ENCODE measurements around the gene LRP2.
A peak's percentile ranks its signal among the peaks of the same experiment; 100 is the strongest.
"Not testable (repeated sequence)": the region's sequence is repeated elsewhere in the genome, so short reads cannot be mapped to it uniquely, and the experiment has no call there.

The LRP2 gene

DNA sequence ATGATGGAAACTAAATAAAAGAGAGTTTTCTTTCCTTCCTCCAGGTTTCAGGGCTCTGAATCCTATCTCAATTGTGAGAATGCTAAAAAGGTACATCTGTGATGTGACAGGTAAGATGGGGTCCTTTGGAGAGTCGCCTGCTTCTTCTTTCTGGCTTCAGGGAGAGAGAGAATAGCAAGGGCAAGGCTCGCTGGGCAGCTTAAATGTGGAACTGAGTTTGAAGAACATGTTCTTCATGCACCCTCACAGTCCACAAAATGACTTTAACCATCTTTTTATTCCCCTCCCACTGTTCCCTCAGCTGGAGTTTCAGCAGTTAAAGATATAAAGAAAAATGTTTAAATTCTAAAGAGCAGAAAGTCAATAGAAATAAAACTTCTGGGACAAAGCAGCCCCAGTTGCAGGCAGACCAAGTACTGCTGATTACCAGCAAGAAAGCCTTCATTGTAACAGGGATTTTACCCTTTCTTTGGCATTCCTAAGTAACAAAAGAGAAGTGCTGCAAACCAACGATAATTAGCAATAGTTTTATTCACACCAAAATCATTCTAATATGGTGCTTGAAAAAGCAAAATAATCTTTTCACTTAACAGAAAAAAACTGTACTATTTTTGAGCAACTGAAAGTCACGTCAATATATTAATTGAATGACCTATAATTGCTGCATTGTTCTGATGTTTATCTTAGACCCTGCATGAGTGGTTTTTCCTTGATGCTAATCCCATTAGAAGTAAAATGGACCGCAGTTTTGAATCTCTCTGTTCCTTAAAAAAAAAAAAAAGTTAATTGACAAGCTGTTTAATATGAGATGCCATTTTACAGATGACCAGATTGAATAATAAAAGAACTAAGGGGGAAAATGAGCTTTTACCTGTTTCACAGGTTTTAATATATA is 61.5 kb downstream of the LRP2 start:
- DNase-seq = no peak

DNA sequence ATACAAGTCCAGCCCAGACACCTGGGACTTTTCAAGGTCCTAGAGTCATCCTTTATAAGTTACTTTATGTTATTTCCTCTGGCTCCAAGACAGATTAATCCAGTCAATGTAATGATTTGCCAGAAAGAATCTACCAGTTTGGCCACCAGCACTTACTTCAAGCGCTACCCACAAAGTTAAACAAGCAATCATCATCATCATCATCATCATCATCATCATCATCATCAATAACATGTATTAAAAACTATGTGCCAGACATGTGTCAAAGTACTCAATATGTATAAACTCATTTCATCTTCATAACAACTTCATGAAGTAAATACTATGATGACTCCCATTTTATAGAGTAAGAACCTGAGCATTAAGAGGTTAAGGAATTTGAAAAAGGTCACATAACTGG is 64.3 kb downstream of the LRP2 start:
- DNase-seq = no peak

DNA sequence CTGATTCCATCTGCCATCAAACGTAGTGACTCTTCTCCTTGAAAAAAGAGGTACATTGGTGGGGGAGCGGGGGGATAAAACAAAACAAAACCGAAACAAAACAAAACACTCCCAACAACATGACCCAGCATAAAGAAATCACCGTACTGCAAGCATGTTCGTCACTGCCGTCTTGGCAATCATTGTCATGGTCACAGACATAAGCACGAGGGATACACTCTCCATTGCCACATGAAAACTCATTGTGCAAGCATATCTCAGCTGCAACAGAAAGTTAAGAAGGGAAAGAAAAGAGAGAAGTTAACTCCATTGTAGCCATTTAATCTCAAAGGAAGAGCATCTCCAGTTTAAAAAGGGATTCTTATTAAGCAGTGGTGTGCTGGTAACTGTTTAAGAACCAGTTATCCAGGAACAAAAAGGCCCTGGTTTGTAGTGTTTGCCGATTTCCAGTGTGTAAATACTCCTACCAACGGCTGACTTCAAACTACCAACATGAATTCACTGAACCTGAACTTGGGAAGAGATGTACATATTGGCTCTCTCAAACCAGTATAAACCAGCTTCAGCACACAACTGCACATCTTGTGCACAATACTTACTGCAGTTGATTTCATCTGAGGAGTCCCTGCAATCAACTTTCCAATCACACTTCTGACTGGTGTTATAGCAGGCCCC is 68.2 kb downstream of the LRP2 start:
- no peak for DNase-seq

DNA sequence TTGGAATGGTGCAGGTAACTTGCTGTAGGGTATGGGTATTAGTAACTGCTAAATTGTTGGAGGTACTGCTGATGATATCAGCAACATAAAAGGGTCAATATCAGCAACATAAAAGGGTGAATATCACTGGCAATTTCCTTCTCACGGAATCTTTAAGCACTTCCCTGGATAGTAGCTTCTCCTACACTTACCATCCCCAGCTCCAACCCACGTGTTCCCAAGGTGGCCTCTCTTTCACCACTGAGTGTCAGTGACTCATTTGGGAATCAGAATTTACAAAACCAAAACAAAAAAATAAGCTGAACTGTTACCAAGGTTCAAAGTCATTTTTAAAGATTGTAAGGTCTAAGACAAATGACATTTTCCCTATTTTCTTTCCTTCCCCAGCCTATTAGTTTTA is 70.8 kb downstream of the LRP2 start:
- DNase-seq = no peak

DNA sequence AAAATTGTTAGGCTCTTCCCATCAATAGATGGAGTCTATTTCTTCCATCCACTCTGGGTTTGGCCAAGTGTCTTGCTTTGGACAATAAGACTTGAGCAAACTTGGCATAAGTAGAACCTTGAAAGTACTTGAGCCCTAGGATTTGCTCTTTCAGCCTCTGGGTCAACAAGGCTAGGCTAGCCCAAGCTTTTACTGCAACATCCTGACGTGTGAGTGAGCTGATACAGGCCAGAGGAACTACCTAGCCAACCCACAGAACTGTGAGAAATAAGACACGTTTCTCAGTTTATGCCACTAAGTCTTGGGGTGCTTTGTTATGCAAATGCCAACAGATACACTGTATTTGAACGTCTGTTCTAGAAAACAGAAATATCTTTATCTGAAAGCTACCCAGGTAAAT is 71.9 kb downstream of the LRP2 start:
- no peak for DNase-seq

DNA sequence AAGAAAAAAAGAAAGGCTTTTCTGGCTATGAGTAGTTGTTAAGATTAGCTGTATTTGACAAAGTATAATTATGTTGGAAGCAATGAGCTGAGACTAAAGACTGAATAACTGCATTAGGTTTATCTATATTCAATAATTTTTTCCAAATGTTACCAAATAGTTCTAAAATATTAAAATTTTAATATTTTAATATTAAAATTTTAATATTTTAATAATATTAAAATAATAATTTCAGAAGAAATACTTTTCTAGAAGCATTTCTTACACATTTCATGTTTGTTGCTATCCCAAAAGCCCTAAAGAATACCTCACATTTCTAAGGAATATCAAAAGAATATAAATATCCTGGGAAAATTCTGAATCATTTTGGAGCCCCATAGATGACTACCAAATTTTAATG is 74.7 kb downstream of the LRP2 start:
- no peak for DNase-seq

DNA sequence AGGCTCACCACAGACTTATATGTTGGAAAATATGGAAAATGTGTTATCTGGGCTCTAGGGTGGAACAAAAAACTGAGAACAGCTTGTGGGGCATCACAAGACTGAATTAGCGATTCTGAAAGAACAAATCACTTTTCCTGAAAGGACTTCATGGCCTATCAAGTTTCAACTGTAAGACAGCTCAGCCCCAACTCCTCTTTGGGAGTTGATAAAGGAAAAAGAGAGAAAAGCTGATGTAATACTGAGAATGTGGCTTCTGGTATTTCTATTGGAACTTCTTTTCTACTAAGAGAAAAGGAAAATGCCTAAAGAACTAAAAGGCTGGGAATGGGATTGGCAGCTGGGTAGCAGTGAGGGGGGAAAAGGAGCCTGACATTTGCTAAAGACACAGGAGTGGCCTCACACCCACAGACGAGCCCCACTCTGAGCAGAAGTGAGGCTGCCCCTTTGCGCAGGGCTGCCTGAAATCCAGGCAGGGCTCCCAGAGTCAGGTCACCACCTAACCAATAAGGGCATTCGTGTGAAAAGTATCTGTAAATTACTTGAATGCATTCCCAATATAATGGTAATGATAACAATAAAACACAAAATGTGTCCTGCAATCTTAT is 75.6 kb downstream of the LRP2 start:
- DNase-seq = no peak

DNA sequence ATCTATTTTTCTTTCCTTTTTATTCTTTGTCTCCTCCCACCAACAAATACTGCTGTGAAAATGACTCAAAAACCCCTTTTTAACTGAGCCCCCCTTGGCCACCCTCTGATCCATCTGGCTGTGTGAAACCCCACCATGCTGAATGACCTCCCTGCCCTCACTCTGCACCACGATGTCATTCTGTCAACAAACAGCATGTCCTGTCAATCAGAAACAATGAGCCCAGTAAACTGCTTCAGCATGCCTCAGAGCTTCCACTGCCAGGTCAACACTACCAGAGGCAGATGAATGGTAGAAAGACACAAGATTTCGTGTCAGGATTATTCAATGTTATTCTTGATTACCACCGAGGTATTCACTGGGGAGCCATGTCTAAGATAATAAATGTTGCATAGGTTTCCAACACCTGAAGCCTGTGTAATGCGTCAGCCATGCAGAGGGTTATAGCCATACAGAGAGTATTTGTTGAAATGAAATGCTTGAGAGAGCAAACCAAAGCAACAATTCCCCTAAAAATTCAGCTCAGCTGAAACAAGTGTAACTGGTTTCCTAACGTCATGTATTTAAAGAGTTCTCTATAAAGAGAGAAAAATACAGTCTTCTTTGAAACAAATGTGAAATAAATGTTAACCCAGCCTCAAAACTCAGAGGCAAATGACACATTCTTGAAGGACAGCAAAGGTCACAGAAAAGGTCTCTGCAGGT is 76.7 kb downstream of the LRP2 start:
- DNase-seq = no peak

DNA sequence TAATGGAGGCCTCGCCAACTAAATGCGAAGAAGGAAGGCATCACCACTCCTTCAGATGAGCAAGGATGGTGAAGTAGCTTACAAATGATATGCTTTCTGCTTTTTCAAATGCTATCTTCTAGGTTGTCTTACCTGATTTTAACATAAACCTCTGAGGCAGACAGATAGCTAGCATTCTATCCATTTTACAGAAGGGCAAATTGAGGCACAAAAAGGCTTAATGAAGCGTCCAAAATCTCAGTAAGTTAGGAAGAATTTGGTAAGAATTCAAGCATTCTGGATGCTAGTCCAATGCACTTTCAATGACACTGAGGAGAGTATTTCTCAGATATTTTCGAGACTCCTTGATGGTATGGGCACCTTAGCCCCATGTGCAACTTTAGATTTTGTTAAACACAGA is 81.8 kb downstream of the LRP2 start:
- DNase-seq = no peak

DNA sequence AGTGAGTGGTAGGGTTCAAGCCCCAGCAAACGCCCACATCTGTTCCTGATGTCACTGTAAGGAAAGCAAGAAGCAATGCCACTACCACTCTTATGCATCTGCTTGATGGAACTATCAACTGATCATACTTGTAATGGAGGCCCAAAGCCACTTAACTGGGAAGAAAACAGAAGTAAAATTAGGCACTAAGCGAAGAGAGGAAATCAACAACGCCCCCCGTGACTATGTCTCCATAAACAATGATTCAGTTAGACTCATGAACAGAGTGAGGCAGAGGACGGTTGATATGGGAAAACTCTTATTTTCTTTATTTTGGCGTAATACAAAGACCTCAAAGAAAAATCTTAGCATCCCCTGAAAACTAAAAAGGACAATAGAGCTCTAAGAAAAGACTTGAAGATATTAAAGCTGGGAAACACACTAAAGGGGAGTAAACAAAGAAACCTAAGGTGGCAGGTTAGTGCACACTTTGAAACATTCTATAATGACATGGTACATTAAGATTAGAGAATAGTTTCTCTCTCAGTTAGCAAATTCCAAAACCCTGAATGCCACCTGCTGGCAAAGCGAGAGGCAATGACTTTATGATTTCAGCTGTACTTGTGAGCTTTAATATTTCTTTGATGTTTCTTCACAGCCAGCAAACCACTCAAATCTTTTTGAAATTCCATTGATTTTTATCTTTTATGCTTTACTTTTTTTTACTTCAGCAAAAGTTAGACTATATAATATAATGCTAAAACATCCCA is 86.5 kb downstream of the LRP2 start:
- peak; percentile 8 for DNase-seq

DNA sequence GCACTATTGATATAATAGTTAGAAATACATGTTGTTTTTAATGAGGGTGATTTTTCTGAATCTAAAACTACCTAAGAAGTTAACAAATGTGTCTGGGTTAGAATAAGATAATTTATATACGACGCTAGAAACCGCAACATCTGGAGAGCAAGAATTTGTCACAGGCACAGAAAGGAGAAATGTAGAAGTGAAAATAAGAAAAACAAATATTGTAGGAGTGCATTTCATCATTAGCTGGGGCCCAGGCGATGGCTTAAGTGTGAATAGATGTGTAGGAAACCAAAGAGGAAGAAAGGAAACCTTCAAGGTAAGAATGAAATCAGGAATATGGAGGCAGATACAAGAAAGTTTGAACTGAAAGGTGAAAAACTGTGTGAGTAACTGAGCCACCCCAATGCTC is 90.3 kb downstream of the LRP2 start:
- DNase-seq = no peak

DNA sequence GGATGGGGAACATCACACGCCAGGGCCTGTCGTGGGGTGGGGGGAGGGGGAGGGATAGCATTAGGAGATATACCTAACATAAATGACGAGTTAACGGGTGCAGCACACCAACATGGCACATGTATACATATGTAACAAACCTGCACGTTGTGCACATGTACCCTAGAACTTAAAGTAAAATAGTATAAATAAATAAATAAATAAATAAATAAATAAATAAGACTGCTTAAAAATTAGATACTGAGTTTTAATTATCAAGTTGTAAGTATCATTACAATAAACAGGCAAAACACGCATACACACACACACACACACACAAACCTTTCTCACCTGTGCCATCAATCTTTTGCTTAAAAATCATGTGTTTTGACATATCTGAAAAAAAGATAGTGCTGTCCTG is 91.8 kb downstream of the LRP2 start:
- not testable (repeated sequence) for DNase-seq

DNA sequence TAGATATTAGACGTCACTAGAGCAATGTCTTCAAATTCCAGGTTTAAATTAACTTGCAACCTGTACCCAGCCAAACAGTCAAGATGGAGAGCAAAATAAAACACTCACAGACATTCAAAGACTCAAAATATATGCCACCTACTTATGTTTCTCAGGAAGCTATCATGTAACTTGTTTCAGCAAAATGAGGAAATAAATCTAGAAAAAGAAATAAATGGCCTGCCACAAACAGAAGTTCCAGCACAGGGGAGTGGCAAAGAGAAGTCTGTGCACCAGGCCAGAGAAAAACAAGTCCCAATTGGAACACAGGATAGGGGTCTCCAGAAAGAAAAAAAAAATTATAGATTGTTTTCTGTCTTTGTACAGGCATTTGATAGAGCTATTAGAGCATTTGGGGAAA is 96.7 kb downstream of the LRP2 start:
- no peak for DNase-seq

DNA sequence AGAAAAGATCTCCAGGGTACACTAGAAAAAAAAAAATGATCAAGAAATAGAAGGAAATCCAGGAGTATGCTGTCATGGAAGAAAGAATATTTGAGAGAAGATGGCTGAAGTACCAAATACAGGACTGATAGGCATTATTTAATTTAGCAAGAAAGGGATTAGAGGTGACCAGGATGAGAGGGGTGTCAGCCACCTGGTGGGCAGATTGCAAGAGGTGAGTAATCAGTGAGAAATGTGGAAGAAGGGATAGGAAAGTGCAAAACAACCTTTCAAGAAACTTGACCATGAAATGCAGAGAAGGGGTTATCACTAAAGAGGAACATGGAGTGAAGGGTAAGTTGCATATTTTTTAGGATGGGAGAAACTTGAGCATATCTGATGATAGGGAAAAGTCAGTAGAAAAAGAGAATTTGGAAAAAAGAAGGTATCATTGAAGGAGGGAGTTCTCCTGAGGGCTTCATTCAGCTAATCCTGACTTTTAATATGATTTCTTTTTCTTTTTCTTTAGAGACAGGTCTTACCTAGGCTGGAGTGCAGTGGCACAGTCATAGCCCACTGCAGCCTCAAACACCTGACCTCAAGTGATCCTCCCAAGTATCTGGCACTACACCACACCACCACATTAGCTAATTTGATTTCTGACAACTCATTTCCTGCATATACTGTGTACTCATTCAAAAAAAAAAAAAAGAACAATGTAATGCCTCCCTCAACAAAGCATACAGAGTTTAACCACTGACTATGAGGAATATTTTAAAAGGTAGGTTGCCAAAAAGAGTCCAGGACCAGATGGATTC is 101.3 kb downstream of the LRP2 start:
- DNase-seq = no peak

DNA sequence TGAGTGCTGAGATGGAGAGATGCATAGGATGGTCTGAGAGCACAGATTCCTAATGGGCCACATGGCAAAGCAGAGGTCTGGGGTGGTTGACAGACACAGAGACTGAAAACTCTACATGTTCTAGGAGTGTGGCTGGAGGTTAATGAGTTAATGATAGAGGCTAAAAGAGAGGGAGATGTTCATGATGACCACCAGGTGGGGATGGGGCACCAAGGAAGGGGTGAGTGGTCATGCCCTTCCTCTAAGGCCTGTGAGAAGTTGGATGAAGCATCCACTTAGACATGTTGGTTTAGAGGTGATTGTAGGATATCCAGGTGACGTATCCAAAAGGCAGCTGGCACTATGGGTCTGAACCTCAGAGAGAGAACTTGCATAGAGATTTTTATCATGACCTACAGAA is 102.1 kb downstream of the LRP2 start:
- DNase-seq = no peak

DNA sequence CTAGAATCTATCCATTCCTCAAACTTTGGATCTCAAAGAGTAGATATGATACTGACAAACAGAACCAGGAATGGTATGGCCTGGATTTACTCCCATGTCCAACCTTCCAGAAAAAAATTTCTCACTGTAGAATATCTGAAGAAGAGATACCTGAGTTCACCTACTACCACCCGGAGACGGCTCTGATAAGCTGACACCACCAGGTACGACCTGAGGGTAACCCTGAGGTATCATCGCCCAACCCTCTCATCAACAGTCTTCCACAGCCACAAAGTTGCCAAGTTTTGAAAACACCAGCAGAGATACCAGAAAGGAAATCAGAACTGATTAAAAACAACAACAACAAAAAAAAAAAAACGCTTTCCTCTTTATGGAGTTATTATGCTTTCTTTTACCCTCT is 102.9 kb downstream of the LRP2 start:
- DNase-seq = no peak

DNA sequence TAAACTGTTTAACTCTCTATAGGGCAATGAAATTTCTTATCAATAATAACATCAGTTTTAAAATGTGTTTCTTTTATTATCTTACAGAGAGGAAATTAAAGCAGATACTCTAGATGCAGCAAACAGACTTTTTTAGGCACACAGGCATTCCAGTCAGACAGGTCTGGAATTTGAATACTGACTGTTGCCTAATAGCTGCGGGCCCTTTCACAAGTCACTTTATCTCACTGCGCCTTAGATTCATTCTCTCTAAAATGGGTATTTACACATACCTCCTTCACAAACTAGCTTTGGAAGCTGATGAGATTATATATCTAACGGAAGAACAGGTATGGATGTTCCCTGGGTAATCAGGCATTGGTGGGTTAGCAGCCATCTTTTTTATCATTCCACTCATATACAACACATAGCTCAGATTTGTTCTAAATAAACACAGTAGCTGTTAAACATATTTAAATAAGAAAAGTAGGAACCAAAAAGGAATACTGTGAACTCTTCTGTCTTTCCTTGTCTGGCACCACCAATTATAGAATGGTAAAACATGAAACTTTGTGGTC is 104.2 kb downstream of the LRP2 start:
- no peak for DNase-seq

DNA sequence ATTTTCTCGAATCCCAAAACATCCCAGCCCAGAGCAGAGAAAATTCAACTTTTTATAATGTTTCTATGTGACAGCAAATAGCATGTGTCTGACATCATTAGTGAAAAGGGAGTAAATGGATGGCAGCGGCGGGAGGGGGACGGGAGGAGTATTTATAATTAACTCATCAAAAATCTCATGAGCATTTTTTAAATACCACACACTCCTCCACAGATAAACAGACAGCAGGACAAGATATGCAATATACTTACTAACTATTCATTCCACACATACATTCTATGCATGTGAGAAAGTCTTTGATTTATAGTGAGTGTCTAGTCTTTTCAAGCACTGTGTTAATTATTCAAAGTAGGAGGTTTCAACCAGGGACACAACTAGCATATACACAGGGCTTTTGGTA is 107.6 kb downstream of the LRP2 start:
- no peak for DNase-seq

DNA sequence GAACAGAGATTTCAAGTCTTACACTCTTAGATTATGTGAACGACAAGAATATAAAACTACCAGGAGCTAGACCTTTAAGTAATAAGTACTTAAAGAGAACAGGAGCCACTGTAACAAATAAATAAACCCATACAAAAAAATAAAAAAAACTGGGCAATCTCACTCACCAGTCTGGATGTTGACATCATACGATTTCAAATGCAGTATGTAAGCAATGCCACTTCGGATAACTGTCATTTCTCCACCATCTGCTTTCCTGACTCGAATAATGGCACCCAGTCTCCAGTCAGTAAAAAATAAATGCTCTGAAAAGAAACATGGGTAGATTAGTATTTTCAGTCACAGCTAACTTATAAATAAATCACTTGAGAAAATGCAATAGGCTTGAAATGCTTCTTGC is 115.1 kb downstream of the LRP2 start:
- no peak for DNase-seq

DNA sequence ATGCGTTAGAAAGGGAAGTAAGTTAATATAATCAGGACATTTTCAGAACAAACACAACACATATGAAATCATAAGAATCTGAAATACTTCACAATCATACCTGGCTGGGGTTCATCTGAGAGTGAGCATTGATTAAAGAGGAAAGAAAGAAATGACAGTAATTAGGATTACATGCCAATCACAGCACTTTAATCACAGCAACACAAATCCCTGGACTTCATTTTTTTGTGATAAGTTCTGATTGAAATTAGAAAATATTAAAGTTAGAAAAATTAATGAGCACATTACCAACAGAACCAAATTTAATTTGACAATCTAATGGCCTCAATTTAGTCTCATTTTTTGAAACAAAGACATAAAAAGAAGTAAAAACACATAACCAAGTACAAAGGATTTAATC is 121.9 kb downstream of the LRP2 start:
- DNase-seq = no peak

DNA sequence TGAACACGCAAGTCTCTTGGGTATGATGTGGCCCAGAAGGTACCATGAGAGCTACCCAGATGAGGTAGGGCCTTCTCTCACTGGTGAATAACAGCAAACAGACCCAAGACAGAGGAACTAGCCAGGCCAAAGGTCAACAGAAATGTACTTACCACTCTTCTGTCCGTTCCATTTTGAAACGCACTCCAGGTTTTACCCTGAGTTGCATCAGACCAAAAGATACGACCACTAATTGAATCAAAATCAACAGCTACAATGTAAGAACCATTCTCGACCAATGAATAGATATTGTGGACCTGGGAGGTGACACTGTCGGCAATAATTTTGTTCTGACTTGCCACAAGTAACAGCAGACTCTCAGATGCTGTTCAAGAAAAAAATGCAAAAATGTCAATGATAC is 124.4 kb downstream of the LRP2 start:
- DNase-seq = no peak

DNA sequence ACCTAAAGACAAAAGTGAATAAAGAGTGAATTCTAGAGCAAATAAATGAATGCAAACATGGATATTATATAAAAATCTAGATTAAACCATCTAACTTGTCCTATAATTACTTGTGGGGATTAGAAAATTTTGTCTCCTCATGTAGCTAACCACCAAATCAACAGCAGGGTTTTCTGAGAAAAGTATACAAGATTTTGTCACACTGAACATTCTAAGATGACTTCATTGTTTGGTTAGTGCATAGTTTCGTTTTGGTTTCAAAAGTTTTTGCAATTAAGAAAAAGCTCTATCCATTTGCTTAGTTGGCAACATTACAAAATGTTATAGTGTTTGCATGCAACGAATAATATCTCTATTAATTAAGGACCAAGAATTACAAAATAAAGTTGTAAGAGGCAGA is 125.0 kb downstream of the LRP2 start:
- DNase-seq = no peak

Data from NCI-H2171 treated with DMSO at 0.1 percent for 48 hours (cell line).